ENCODE data around the gene PIK3CG. TPM values are rescaled to one million over a fixed set of nuclear protein-coding genes. Genes with fewer than 3 reads are reported as not detected.

PIK3CG gene
- total and polyA plus RNA-seq, 9 donors: 2.0 to 4.3 (median 2.5) TPM

- H3K9me3 ChIP-seq (replicated peaks; ENCODE audit: control insufficient read depth, low read depth, low read length): no peaks in the 10 kb centered on the region
- DNase-seq: no peak
- no peaks in the 10 kb centered on the region for H3K27me3 ChIP-seq (ENCODE audit: control insufficient read depth, insufficient read depth, low read length)
- H3K27ac ChIP-seq (ENCODE audit: low read length): no peak overlapping the region
- no peaks in the 10 kb centered on the region for H3K4me1 ChIP-seq (ENCODE audit: control insufficient read depth, insufficient read depth, low read length)
- WGBS (ENCODE audit: insufficient coverage): no CpG with 5 or more reads among the region's 3 CpGs
- H3K36me3 ChIP-seq (ENCODE audit: control insufficient read depth, insufficient read depth, low read length): no peaks in the 10 kb centered on the region
- H3K4me3 ChIP-seq (ENCODE audit: low read length): no peak overlapping the region
Observed at GRCh38 chr7:106870528-106870927, 5.4 kb downstream of the PIK3CG start.

GRCh38 chr7:106870983-106871410 lies 5.9 kb downstream of the PIK3CG start:
- DNase-seq: peak; percentile 42
- 60% methylated on average over 1 of the region's 1 CpG for WGBS (ENCODE audit: insufficient coverage)
- H3K36me3 ChIP-seq (ENCODE audit: control insufficient read depth, insufficient read depth, low read length): no peaks in the 10 kb centered on the region
- no peaks in the 10 kb centered on the region for H3K4me1 ChIP-seq (ENCODE audit: control insufficient read depth, insufficient read depth, low read length)
- no peaks in the 10 kb centered on the region for H3K9me3 ChIP-seq (replicated peaks; ENCODE audit: control insufficient read depth, low read depth, low read length)
- no peak overlapping the region for H3K27ac ChIP-seq (ENCODE audit: low read length)
- H3K27me3 ChIP-seq (ENCODE audit: control insufficient read depth, insufficient read depth, low read length): no peaks in the 10 kb centered on the region
- no peak overlapping the region for H3K4me3 ChIP-seq (ENCODE audit: low read length)

DNA sequence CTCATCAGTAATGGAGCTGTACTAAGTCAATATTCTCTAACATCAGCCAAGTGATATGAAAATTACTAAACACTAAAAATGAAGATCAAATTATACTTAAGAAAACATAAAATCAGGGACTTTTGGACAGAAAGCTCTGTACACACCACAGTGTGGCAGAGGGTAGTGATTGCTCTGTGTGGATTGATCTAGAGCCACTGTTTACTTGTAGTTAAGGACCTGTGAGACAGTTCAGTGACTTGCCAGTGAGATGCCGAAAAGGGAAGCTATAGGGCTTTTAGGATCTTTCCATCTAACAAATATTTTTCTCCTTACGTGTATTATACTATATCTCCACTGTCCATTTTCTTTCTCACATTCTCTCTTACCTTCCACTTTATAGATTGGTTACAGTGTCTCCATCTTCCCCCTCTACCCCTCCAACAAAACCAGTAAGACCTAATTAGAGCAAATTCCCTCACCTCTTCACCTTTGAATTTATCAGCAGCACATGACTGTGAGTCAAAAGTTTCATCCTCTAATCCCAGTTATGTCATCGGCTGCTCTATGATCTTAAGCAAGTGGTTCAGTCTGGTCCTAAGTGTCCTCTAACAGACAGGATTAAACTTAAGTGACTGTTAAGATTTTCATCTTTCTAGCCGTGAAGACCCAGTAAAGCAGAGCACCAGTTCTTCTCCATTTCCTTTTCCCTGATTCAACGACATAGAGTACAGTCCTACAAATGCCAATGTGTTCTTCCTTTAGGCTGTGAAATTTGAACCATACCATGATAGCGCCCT lies 6.9 kb downstream of the PIK3CG start:
- Histone ChIP-seq H3K27me3 (ENCODE audit: control insufficient read depth, insufficient read depth, low read length) (no peaks in the 10 kb centered on the region), H3K4me1 (ENCODE audit: control insufficient read depth, insufficient read depth, low read length) (no peaks in the 10 kb centered on the region), H3K4me3 (ENCODE audit: low read length) (no peak overlapping the region), H3K9me3 (replicated peaks; ENCODE audit: control insufficient read depth, low read depth, low read length) (no peaks in the 10 kb centered on the region), H3K36me3 (ENCODE audit: control insufficient read depth, insufficient read depth, low read length) (no peaks in the 10 kb centered on the region), H3K27ac (ENCODE audit: low read length) (no peak overlapping the region)
- DNase-seq: no peak
- 50% methylated on average over 2 of the region's 6 CpGs for WGBS (ENCODE audit: insufficient coverage)

DNA sequence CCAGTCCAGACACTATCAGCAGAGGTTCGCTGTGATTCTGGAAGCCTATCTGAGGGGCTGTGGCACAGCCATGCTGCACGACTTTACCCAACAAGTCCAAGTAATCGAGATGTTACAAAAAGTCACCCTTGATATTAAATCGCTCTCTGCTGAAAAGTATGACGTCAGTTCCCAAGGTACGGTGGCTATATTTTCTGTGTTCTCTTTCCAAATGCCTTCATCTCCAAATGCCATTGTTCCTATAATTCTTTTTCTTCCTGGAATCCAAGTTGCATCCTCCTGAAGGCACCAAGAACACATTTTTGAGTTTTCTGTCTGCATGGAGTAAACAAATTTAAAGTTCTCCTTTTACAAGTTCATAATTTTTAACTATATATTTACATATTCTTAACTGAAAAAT lies 7.7 kb downstream of the PIK3CG start:
- DNase-seq: no peak
- H3K4me1 ChIP-seq (ENCODE audit: control insufficient read depth, insufficient read depth, low read length): no peaks in the 10 kb centered on the region
- no peak overlapping the region for H3K27ac ChIP-seq (ENCODE audit: low read length)
- no peak overlapping the region for H3K4me3 ChIP-seq (ENCODE audit: low read length)
- 95% methylated on average over 6 of the region's 6 CpGs for WGBS (ENCODE audit: insufficient coverage)
- H3K9me3 ChIP-seq (replicated peaks; ENCODE audit: control insufficient read depth, low read depth, low read length): no peaks in the 10 kb centered on the region
- H3K27me3 ChIP-seq (ENCODE audit: control insufficient read depth, insufficient read depth, low read length): no peaks in the 10 kb centered on the region
- no peaks in the 10 kb centered on the region for H3K36me3 ChIP-seq (ENCODE audit: control insufficient read depth, insufficient read depth, low read length)

DNA sequence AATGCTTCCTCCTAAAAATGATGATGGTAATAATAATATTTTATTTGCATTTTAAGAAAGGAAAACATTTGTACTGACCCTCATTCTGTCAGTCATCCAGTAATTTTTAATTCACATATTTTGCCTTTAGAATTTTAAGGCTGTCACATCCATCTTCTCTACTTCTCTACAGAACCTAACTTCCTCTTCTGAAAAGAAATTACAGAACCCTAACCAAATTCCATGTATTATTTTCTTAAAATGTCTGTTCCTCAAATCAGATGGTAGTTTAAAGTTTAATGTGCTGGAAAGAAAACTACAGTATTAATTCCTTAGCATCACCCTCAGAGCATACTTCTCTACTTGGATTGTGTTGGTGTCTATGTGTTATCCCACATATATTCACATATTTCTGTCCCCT lies 9.0 kb downstream of the PIK3CG start:
- H3K9me3 ChIP-seq (replicated peaks; ENCODE audit: control insufficient read depth, low read depth, low read length): no peaks in the 10 kb centered on the region
- H3K4me1 ChIP-seq (ENCODE audit: control insufficient read depth, insufficient read depth, low read length): no peaks in the 10 kb centered on the region
- H3K27me3 ChIP-seq (ENCODE audit: control insufficient read depth, insufficient read depth, low read length): no peaks in the 10 kb centered on the region
- no peak overlapping the region for H3K27ac ChIP-seq (ENCODE audit: low read length)
- H3K4me3 ChIP-seq (ENCODE audit: low read length): no peak overlapping the region
- no peak for DNase-seq
- H3K36me3 ChIP-seq (ENCODE audit: control insufficient read depth, insufficient read depth, low read length): no peaks in the 10 kb centered on the region

DNA sequence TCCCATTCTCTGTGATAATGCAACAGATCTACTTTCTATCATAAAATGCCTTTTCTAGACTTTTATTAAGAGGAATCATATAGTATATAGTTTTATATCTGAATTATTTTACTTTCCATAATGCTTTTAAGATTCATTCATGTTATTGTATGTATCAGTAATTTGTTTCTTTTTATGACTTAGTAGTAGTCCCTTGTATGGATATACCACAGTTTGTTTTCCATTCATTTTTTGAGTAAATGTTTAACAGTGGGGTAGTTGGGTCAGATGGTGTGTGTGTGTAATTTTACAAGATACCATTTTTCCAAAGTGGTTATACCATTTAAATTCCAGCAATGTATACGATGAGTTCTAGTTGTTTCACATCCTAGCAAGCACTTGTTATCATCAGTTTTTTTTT lies 10.4 kb downstream of the PIK3CG start:
- H3K9me3 ChIP-seq (replicated peaks; ENCODE audit: control insufficient read depth, low read depth, low read length): no peaks in the 10 kb centered on the region
- no peaks in the 10 kb centered on the region for H3K4me1 ChIP-seq (ENCODE audit: control insufficient read depth, insufficient read depth, low read length)
- DNase-seq: no peak
- no peak overlapping the region for H3K4me3 ChIP-seq (ENCODE audit: low read length)
- H3K27me3 ChIP-seq (ENCODE audit: control insufficient read depth, insufficient read depth, low read length): no peaks in the 10 kb centered on the region
- H3K27ac ChIP-seq (ENCODE audit: low read length): no peak overlapping the region
- 100% methylated on average over 1 of the region's 1 CpG for WGBS (ENCODE audit: insufficient coverage)
- no peaks in the 10 kb centered on the region for H3K36me3 ChIP-seq (ENCODE audit: control insufficient read depth, insufficient read depth, low read length)

DNA sequence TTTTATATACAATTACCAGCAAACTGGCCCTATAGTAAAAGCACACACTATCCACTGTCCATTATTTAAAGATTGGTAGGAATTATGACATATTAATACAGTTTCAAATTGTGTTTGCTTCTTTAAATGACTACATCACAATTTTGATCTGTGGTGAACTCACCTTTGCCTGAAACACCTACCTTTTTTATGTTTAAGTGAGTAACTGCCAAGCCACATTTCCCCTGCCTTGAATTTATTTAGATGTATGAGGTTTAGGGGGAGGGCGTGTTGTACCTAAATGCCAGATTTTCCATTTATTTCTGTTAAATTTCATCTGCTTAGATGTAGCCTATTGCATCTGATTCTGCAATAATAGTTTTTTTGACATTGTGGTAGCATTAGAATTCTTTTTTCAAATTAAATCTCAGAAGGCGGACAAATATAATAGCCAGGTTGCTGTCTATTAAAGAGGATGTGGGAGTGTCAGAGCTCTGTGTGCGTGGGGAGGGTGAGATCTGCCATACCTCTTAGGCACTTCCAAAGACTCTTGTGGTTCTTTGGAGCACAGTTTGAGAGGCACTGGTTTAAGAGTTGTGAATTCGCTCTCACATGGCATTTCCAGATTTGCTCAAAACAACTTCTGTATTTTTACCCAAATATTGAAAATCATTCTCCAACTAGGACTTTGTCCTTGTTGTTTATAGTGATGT lies 13.8 kb downstream of the PIK3CG start:
- no CpG with 5 or more reads among the region's 4 CpGs for WGBS (ENCODE audit: insufficient coverage)
- no peak for DNase-seq
- H3K36me3 ChIP-seq (ENCODE audit: control insufficient read depth, insufficient read depth, low read length): no peaks in the 10 kb centered on the region
- no peak overlapping the region for H3K27ac ChIP-seq (ENCODE audit: low read length)
- no peak overlapping the region for H3K4me3 ChIP-seq (ENCODE audit: low read length)
- no peaks in the 10 kb centered on the region for H3K27me3 ChIP-seq (ENCODE audit: control insufficient read depth, insufficient read depth, low read length)
- H3K9me3 ChIP-seq (replicated peaks; ENCODE audit: control insufficient read depth, low read depth, low read length): no peaks in the 10 kb centered on the region
- no peaks in the 10 kb centered on the region for H3K4me1 ChIP-seq (ENCODE audit: control insufficient read depth, insufficient read depth, low read length)

DNA sequence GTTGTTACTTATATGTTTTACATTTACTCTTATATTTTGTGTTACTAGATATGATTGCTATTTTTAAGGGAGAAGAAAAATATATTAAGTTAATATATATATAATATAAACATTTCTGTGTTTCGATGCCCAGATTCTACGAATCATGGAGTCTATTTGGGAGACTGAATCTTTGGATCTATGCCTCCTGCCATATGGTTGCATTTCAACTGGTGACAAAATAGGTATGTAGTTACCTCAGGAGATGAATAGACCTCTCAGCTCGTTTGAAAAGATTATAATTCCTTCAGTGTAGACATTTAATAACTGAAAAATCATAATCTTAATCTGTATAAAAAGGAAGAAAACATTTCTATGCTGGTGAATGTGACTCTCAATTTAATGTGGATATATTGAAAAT lies 16.9 kb downstream of the PIK3CG start:
- no peaks in the 10 kb centered on the region for H3K36me3 ChIP-seq (ENCODE audit: control insufficient read depth, insufficient read depth, low read length)
- no peak overlapping the region for H3K27ac ChIP-seq (ENCODE audit: low read length)
- no CpG with 5 or more reads among the region's 3 CpGs for WGBS (ENCODE audit: insufficient coverage)
- DNase-seq: no peak
- H3K4me3 ChIP-seq (ENCODE audit: low read length): no peak overlapping the region
- no peaks in the 10 kb centered on the region for H3K9me3 ChIP-seq (replicated peaks; ENCODE audit: control insufficient read depth, low read depth, low read length)
- no peaks in the 10 kb centered on the region for H3K27me3 ChIP-seq (ENCODE audit: control insufficient read depth, insufficient read depth, low read length)
- no peaks in the 10 kb centered on the region for H3K4me1 ChIP-seq (ENCODE audit: control insufficient read depth, insufficient read depth, low read length)

- no peaks in the 10 kb centered on the region for H3K27me3 ChIP-seq (ENCODE audit: control insufficient read depth, insufficient read depth, low read length)
- no peak for DNase-seq
- no peak overlapping the region for H3K27ac ChIP-seq (ENCODE audit: low read length)
- H3K4me3 ChIP-seq (ENCODE audit: low read length): no peak overlapping the region
- no CpG with 5 or more reads among the region's 2 CpGs for WGBS (ENCODE audit: insufficient coverage)
- no peaks in the 10 kb centered on the region for H3K4me1 ChIP-seq (ENCODE audit: control insufficient read depth, insufficient read depth, low read length)
- no peaks in the 10 kb centered on the region for H3K36me3 ChIP-seq (ENCODE audit: control insufficient read depth, insufficient read depth, low read length)
- H3K9me3 ChIP-seq (replicated peaks; ENCODE audit: control insufficient read depth, low read depth, low read length): no peaks in the 10 kb centered on the region
Observed at GRCh38 chr7:106883456-106884026, 18.5 kb downstream of the PIK3CG start.

- no peaks in the 10 kb centered on the region for H3K36me3 ChIP-seq (ENCODE audit: control insufficient read depth, insufficient read depth, low read length)
- no peaks in the 10 kb centered on the region for H3K4me1 ChIP-seq (ENCODE audit: control insufficient read depth, insufficient read depth, low read length)
- WGBS (ENCODE audit: insufficient coverage): 83% methylated on average over 2 of the region's 4 CpGs
- no peaks in the 10 kb centered on the region for H3K9me3 ChIP-seq (replicated peaks; ENCODE audit: control insufficient read depth, low read depth, low read length)
- H3K27me3 ChIP-seq (ENCODE audit: control insufficient read depth, insufficient read depth, low read length): no peaks in the 10 kb centered on the region
- no peak overlapping the region for H3K4me3 ChIP-seq (ENCODE audit: low read length)
- no peak for DNase-seq
- H3K27ac ChIP-seq (ENCODE audit: low read length): no peak overlapping the region
Observed at GRCh38 chr7:106885652-106886051, 20.6 kb downstream of the PIK3CG start.

All from muscle of leg (tissue), 11 donors.